WTC11 (cell line): Measurements from ENCODE around the gene TBC1D22B. TPM values are rescaled to one million over a fixed set of nuclear protein-coding genes. Genes with fewer than 3 reads are reported as not detected.

Source experiments
- ATAC-seq: fragments of 200-7000 bp; cut with Tn5 transposase; 2 replicates; pipeline ENCODE4 v1.10.0; 2021; ENCODE audit warnings: mild to moderate bottlenecking, moderate library complexity
- Bru-seq: library from RNA; stranded (reverse); fragments of 400-500 nt; gene quantifications from one replicate; lab custom pipeline; 2021; lab: Mats Ljungman, UMichigan
- CTCF ChIA-PET: fragments of 300-600 bp; sonication (Branson Sonifier 250); formaldehyde crosslinking; loops from one replicate; lab custom pipeline; 2021; ENCODE audit warnings: antibody characterized with exemption; lab: Charles Lee
- POLR2A ChIA-PET: fragments of 350-600 bp; sonication (Branson Sonifier 250); formaldehyde crosslinking; loops from one replicate; lab custom pipeline; 2021; ENCODE audit warnings: antibody characterized with exemption; lab: Charles Lee
- DNase-seq: peaks from one replicate; pipeline ENCODE4 v3.0.0; 2021; ENCODE audit warnings: low spot score
- H3K27ac Mint-ChIP-seq: 2 replicates; pipeline ENCODE4 v1.8.0; 2021; ENCODE audit warnings: mixed read lengths
- H3K27me3 Mint-ChIP-seq: 2 replicates; pipeline ENCODE4 v1.8.0; 2021; ENCODE audit warnings: low read depth, mild to moderate bottlenecking, moderate library complexity, mixed read lengths
- H3K36me3 Mint-ChIP-seq: 2 replicates; pipeline ENCODE4 v1.8.0; 2021; ENCODE audit warnings: mixed read lengths
- H3K4me1 Mint-ChIP-seq: 2 replicates; pipeline ENCODE4 v1.8.0; 2022; ENCODE audit warnings: mixed read lengths
- H3K4me3 Mint-ChIP-seq: 2 replicates; pipeline ENCODE4 v1.8.0; 2021; ENCODE audit warnings: mild to moderate bottlenecking, moderate library complexity, mixed read lengths
- H3K9me3 Mint-ChIP-seq: 2 replicates; pipeline ENCODE4 v1.8.0; 2021; ENCODE audit warnings: mixed read lengths
- ATF2 ChIP-seq: sonication (generic); formaldehyde crosslinking; IDR thresholded peaks from 2 replicates; pipeline ENCODE4 v1.8.1; 2022; ENCODE audit warnings: low read depth, missing genetic modification reagents, borderline replicate concordance
- CREM ChIP-seq: sonication (generic); formaldehyde crosslinking; IDR thresholded peaks from 2 replicates; pipeline ENCODE4 v1.8.1; 2022; ENCODE audit warnings: mild to moderate bottlenecking, missing genetic modification reagents, moderate library complexity
- ESRRA ChIP-seq: sonication (generic); formaldehyde crosslinking; IDR thresholded peaks from 2 replicates; pipeline ENCODE4 v1.8.1; 2022; ENCODE audit warnings: mild to moderate bottlenecking, missing genetic modification reagents, borderline replicate concordance
- FOXK1 ChIP-seq: sonication (generic); formaldehyde crosslinking; IDR thresholded peaks from 2 replicates; pipeline ENCODE4 v1.8.0; 2022; ENCODE audit warnings: mild to moderate bottlenecking, moderate library complexity, missing genetic modification reagents
- GRHL2 ChIP-seq: fragments of 250-450 bp; sonication (Bioruptor Pico); IDR thresholded peaks from 2 replicates; pipeline ENCODE4 v1.8.0; 2022; ENCODE audit warnings: mild to moderate bottlenecking, moderate library complexity; ENCODE audit not compliant: insufficient replicate concordance, severe bottlenecking
- IRF2 ChIP-seq: sonication (generic); formaldehyde crosslinking; IDR thresholded peaks from 2 replicates; pipeline ENCODE4 v1.8.0; 2022; ENCODE audit warnings: low read depth, missing genetic modification reagents, borderline replicate concordance
- JUN ChIP-seq: sonication (generic); formaldehyde crosslinking; IDR thresholded peaks from 2 replicates; pipeline ENCODE4 v1.8.0; 2023; ENCODE audit warnings: mild to moderate bottlenecking, missing genetic modification reagents
- MAX ChIP-seq: sonication (generic); formaldehyde crosslinking; IDR thresholded peaks from 2 replicates; pipeline ENCODE4 v1.8.0; 2022; ENCODE audit warnings: mild to moderate bottlenecking, missing genetic modification reagents
- MXD4 ChIP-seq: fragments of 250-450 bp; sonication (Bioruptor Pico); IDR thresholded peaks from 2 replicates; pipeline ENCODE4 v1.8.0; 2021; ENCODE audit warnings: mild to moderate bottlenecking, moderate library complexity, borderline replicate concordance
- NFE2L1 ChIP-seq: sonication (generic); formaldehyde crosslinking; IDR thresholded peaks from 2 replicates; pipeline ENCODE4 v1.8.1; 2023; ENCODE audit warnings: missing genetic modification reagents
- NFYB ChIP-seq: sonication (generic); formaldehyde crosslinking; conservative IDR thresholded peaks from 2 replicates; pipeline ENCODE4 v1.8.0; 2022; ENCODE audit warnings: low read depth, missing genetic modification reagents
- PRRX2 ChIP-seq: fragments of 250-450 bp; sonication (Bioruptor Pico); IDR thresholded peaks from 2 replicates; pipeline ENCODE4 v1.8.0; 2021; ENCODE audit warnings: mild to moderate bottlenecking
- SP1 ChIP-seq: sonication (generic); formaldehyde crosslinking; conservative IDR thresholded peaks from 2 replicates; pipeline ENCODE4 v1.8.1; 2022; ENCODE audit warnings: missing genetic modification reagents
- USF2 ChIP-seq: sonication (generic); formaldehyde crosslinking; IDR thresholded peaks from 2 replicates; pipeline ENCODE4 v1.8.1; 2023; ENCODE audit warnings: mild to moderate bottlenecking, missing genetic modification reagents, moderate library complexity
- ZNF219 ChIP-seq: sonication (generic); formaldehyde crosslinking; IDR thresholded peaks from 2 replicates; pipeline ENCODE4 v1.8.0; 2023; ENCODE audit warnings: missing genetic modification reagents, mild to moderate bottlenecking, borderline replicate concordance
- ZNF396 ChIP-seq: fragments of 250-450 bp; sonication (Bioruptor Pico); IDR thresholded peaks from 2 replicates; pipeline ENCODE4 v1.8.0; 2021; ENCODE audit warnings: mild to moderate bottlenecking, moderate library complexity, borderline replicate concordance
- ZNF423 ChIP-seq: fragments of 250-450 bp; sonication (Bioruptor Pico); IDR thresholded peaks from 2 replicates; pipeline ENCODE4 v2.1.2; 2022; ENCODE audit warnings: mild to moderate bottlenecking, moderate library complexity
- ZNF671 ChIP-seq: fragments of 250-450 bp; sonication (Bioruptor Pico); IDR thresholded peaks from 2 replicates; pipeline ENCODE4 v1.8.0; 2021; ENCODE audit warnings: mild to moderate bottlenecking
- long read RNA-seq, 3 experiments: library from RNA in 1 of 3; library from capped mRNA in 1 of 3; library from polyadenylated mRNA in 1 of 3; unstranded in 2 of 3; stranded (forward) in 1 of 3; transcript quantifications; one replicate each; pipeline ENCODE4 v2.0.0, GENCODE V29; 2021
- total RNA-seq: library from RNA; stranded (reverse); gene quantifications from 3 replicates; pipeline ENCODE4 v1.2.3, GENCODE V29; 2021
- TF ChIP-seq, protein P1 (sequence below): sonication (generic); formaldehyde crosslinking; conservative IDR thresholded peaks from 2 replicates; pipeline ENCODE4 v1.8.1; 2023; ENCODE audit warnings: mild to moderate bottlenecking, low read depth, missing genetic modification reagents, moderate library complexity
- TF ChIP-seq, protein P2 (sequence below): sonication (generic); formaldehyde crosslinking; IDR thresholded peaks from 2 replicates; pipeline ENCODE4 v1.8.1; 2022; ENCODE audit warnings: missing genetic modification reagents, borderline replicate concordance
- TF ChIP-seq, protein P3 (sequence below): fragments of 250-450 bp; sonication (Bioruptor Pico); conservative IDR thresholded peaks from 2 replicates; pipeline ENCODE4 v1.9.0; 2021; ENCODE audit warnings: mild to moderate bottlenecking

The TBC1D22B gene, protein sequence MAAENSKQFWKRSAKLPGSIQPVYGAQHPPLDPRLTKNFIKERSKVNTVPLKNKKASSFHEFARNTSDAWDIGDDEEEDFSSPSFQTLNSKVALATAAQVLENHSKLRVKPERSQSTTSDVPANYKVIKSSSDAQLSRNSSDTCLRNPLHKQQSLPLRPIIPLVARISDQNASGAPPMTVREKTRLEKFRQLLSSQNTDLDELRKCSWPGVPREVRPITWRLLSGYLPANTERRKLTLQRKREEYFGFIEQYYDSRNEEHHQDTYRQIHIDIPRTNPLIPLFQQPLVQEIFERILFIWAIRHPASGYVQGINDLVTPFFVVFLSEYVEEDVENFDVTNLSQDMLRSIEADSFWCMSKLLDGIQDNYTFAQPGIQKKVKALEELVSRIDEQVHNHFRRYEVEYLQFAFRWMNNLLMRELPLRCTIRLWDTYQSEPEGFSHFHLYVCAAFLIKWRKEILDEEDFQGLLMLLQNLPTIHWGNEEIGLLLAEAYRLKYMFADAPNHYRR
- total RNA-seq (16.4 to 18.7 TPM (median 16.7 TPM) in 3 replicates), Bru-seq, nascent RNA (percentile 76 among the genes with signal in this experiment)
- long read RNA-seq, experiment 1, transcript TBC1D22B-201 (13 exons, 3,462 nt): major isoform, 74 of 105 reads
- long read RNA-seq, experiment 1, partial matches to known transcripts: 6 of 105 reads
- long read RNA-seq, experiment 1, other reads (novel, unspliced or antisense): 25 of 105 reads
- long read RNA-seq, experiment 2, transcript TBC1D22B-201 (13 exons, 3,462 nt): major isoform, 7 of 21 reads
- long read RNA-seq, experiment 2, partial matches to known transcripts: 11 of 21 reads
- long read RNA-seq, experiment 2, other reads (novel, unspliced or antisense): 3 of 21 reads
- long read RNA-seq, experiment 3, partial matches to known transcripts: 0 of 2 reads
- long read RNA-seq, experiment 3, other reads (novel, unspliced or antisense): 2 of 2 reads

GRCh38 chr6:37257634-37258404 lies at the start of gene TBC1D22B, which contains the start of gene TMEM217:
Gene TBC1D22B, plus strand, starts transcription at chr6:37257772. Its CDS starts 146 bp downstream, at chr6:37257918.
Gene TMEM217, minus strand, starts transcription at chr6:37258144. Its CDS starts 39,114 bp downstream, at chr6:37219030.
- H3K36me3 Mint-ChIP-seq: no peaks in the 10 kb centered on the region
- ChIA-PET POLR2A (interaction anchor here (0.6 to 2.2 kb wide), 7 partner anchors 9 to 877 kb away, joined by 3 to 10 read pairs (median 6); partner anchors contain the start of gene MTCH1), CTCF (interaction anchor here (0.6 to 1.8 kb wide), 9 partner anchors 9 to 280 kb away, joined by 3 to 8 read pairs (median 3); partner anchors contain the start of gene PIM1)
- no peaks in the 10 kb centered on the region for H3K9me3 Mint-ChIP-seq
- peak within 1 kb of the TSS; percentile 99 for H3K4me3 Mint-ChIP-seq
- ATAC-seq: peak; percentile 99
- peaks cover 4% of the 10 kb centered on the region for H3K27me3 Mint-ChIP-seq
- H3K4me1 Mint-ChIP-seq: peaks cover 40% of the 10 kb centered on the region
- peak within 1 kb of the TSS; percentile 91 for H3K27ac Mint-ChIP-seq
- peak; percentile 99 for DNase-seq
- TF ChIP-seq NFYB (CRISPR knock-in tag) (peak; percentile 99), ZNF423 (CRISPR knock-in tag) (no peak), NFE2L1 (CRISPR knock-in tag) (0 out of 2 replicates have a peak, but pooled peaks have one; percentile 59), JUN (CRISPR knock-in tag) (no peak), IRF2 (no peak), ZNF219 (CRISPR knock-in tag) (0 out of 2 replicates have a peak, but pooled peaks have one; percentile 22), CREM (CRISPR knock-in tag) (peak; percentile 96), ZNF396 (no peak), MXD4 (CRISPR knock-in tag) (no peak), PRRX2 (no peak), GRHL2 (CRISPR knock-in tag) (no peak), ESRRA (no peak), ZNF671 (CRISPR knock-in tag) (no peak), FOXK1 (CRISPR knock-in tag) (peak; percentile 33; the same call in 1 of the 2 replicates), MAX (CRISPR knock-in tag) (peak; percentile 27; the same call in 1 of the 2 replicates), ATF2 (CRISPR knock-in tag) (no peak), USF2 (CRISPR knock-in tag) (peak; percentile 59; the same call in 1 of the 2 replicates), SP1 (CRISPR knock-in tag) (peak; percentile 95)
- TF ChIP-seq, protein P1, sequence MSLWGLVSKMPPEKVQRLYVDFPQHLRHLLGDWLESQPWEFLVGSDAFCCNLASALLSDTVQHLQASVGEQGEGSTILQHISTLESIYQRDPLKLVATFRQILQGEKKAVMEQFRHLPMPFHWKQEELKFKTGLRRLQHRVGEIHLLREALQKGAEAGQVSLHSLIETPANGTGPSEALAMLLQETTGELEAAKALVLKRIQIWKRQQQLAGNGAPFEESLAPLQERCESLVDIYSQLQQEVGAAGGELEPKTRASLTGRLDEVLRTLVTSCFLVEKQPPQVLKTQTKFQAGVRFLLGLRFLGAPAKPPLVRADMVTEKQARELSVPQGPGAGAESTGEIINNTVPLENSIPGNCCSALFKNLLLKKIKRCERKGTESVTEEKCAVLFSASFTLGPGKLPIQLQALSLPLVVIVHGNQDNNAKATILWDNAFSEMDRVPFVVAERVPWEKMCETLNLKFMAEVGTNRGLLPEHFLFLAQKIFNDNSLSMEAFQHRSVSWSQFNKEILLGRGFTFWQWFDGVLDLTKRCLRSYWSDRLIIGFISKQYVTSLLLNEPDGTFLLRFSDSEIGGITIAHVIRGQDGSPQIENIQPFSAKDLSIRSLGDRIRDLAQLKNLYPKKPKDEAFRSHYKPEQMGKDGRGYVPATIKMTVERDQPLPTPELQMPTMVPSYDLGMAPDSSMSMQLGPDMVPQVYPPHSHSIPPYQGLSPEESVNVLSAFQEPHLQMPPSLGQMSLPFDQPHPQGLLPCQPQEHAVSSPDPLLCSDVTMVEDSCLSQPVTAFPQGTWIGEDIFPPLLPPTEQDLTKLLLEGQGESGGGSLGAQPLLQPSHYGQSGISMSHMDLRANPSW (CRISPR knock-in tag): no peak
- TF ChIP-seq, protein P2, sequence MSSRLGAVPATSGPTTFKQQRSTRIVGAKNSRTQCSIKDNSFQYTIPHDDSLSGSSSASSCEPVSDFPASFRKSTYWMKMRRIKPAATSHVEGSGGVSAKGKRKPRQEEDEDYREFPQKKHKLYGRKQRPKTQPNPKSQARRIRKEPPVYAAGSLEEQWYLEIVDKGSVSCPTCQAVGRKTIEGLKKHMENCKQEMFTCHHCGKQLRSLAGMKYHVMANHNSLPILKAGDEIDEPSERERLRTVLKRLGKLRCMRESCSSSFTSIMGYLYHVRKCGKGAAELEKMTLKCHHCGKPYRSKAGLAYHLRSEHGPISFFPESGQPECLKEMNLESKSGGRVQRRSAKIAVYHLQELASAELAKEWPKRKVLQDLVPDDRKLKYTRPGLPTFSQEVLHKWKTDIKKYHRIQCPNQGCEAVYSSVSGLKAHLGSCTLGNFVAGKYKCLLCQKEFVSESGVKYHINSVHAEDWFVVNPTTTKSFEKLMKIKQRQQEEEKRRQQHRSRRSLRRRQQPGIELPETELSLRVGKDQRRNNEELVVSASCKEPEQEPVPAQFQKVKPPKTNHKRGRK (CRISPR knock-in tag): no peak
- TF ChIP-seq, protein P3, sequence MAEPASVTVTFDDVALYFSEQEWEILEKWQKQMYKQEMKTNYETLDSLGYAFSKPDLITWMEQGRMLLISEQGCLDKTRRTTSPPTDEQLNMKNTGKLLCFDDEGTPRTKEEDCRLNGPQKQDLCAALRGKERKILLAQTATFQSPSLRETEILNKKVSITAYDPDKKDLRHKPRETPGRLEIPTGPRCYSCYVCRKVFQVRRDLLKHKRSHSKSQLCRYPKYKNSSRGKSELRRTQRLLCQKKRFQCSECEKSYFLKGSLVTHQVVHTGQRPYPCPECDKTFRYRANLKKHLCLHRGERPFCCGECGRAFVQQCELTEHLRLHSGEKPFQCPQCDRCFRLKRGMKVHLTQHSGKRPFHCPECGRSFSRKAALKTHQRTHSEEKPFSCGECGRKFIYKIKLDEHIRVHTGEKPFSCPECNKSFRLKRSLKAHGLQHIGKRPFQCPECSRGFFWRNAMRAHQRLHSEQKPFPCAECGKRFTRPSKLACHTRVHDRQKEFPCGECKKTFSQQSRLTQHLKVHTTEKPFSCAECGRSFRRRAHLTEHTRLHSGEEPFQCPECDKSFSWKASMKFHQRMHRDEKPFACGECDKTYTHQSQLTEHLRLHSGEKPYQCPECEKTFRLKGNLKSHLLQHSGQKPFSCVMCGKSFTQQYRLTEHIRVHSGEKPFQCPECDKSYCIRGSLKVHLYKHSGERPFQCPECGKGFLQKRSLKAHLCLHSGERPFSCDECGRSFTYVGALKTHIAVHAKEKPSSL (CRISPR knock-in tag): no peak
